DMS 273 treated with DMSO at 0.1 percent for 48 hours (cell line): ENCODE measurements around the gene SLC5A5.
A peak's percentile ranks its signal among the peaks of the same experiment; 100 is the strongest.
"Not testable (repeated sequence)": the region's sequence is repeated elsewhere in the genome, so short reads cannot be mapped to it uniquely, and the experiment has no call there.

ENCODE experiments used
- DNase-seq: peaks from one replicate; lab custom pipeline; 2025; lab: John Stamatoyannopoulos, UW

SLC5A5 gene

DNA sequence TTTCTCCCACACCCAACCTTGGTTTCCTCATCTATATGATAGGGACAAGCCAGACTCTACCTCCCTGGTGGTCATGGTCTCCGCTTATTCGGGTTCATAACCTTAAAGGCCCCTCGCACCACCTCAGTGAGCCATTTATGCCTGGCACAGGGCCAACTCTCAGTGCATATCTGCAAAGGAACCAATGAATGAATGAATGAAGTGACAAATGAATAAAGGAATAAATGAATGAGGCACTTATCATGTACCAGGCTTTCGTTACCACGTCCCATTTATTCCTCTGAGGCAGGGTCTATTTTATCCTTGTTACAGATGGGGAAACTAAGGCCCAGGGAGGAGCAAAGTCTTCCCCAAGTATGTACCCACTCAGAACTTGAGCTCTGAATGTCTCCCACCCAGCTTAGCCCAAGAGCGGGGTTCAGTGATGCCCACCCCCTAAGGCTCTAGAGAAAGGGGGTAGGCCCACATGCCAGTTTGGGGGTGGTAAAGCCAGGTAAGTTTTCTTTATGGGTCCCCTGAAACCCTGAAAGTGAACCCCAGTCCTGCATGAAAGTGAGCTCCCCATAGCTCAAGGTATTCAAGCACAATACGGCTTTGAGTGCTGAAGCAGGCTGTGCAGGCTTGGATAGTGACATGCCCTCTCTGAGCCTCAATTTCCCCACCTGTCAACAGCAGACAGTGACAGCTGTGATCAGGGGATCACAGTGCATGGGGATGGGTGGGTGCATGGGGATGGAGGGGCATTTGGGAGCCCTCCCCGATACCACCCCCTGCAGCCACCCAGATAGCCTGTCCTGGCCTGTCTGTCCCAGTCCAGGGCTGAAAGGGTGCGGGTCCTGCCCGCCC, 490 bp upstream of the SLC5A5 start:
- no peak for DNase-seq

GRCh38 chr19:17872251-17873001, 681 bp downstream of the SLC5A5 start:
- DNase-seq = no peak

- no peak for DNase-seq
Observed at GRCh38 chr19:17873786-17874757, 2.3 kb downstream of the SLC5A5 start.

GRCh38 chr19:17874758-17875135, 3.0 kb downstream of the SLC5A5 start:
- DNase-seq = no peak

DNA sequence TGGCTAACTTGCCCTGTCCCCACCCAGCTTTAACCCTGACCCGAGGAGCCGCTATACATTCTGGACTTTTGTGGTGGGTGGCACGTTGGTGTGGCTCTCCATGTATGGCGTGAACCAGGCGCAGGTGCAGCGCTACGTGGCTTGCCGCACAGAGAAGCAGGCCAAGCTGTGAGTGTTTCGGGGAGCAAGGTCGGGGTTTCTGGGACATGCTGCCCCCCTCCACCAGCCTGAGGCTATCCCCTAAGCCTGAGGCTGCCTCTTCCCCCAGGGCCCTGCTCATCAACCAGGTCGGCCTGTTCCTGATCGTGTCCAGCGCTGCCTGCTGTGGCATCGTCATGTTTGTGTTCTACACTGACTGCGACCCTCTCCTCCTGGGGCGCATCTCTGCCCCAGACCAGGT, 6.0 kb downstream of the SLC5A5 start:
- DNase-seq = no peak

- no peak for DNase-seq
Observed at GRCh38 chr19:17879466-17879865, 7.7 kb downstream of the SLC5A5 start.

DNA sequence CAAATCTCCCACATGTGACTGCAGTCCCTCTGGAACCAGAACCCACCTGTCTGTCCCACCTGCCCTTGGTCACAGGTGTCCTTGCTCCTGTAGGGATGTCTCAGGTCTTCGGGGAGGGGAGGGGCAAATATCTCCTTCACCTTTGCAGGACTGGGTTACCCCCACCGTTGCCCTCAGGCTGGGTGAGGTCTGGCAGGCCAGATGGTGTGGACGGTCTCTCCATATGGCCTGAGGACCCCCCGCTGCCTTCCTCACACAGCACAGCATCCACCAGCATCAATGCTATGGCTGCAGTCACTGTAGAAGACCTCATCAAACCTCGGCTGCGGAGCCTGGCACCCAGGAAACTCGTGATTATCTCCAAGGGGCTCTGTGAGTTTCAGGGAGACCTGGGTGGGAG, 10.0 kb downstream of the SLC5A5 start:
- DNase-seq = peak; percentile 34

- no peak for DNase-seq
Observed at GRCh38 chr19:17883627-17884410, 12.1 kb downstream of the SLC5A5 start.

GRCh38 chr19:17886515-17886914, 14.8 kb downstream of the SLC5A5 start:
- no peak for DNase-seq

- DNase-seq = not testable (repeated sequence)
Observed at GRCh38 chr19:17887221-17887620, 15.5 kb downstream of the SLC5A5 start.

GRCh38 chr19:17888260-17888659, 16.5 kb downstream of the SLC5A5 start:
- DNase-seq = no peak

GRCh38 chr19:17889609-17890214, 18.0 kb downstream of the SLC5A5 start:
- no peak for DNase-seq

GRCh38 chr19:17893766-17894165, 22.0 kb downstream of the SLC5A5 start:
- DNase-seq = no peak

- peak; percentile 92 for DNase-seq
Observed at GRCh38 chr19:17902701-17903100, 31.0 kb downstream of the SLC5A5 start.

DNA sequence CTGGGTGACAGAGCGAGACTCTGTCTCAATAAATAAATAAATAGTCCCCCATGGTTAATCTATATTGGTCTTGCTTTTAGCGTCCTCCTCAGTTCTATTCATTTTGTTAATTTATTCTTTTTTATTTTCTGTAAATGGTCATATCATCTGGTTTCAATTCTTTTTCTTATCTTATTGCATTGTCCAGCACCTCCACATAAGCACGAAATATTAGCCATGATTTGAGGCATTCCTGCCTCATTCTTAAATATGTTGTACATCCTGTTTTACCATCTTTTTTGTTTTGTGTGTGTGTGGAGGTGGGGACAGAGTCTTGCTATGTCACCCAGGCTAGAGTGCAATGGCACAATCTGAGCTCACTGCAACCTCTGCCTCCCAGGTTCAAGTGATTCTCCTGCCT, 36.5 kb downstream of the SLC5A5 start:
- no peak for DNase-seq

- DNase-seq = no peak
Observed at GRCh38 chr19:17909003-17909732, 37.4 kb downstream of the SLC5A5 start.

GRCh38 chr19:17910791-17911360, 39.1 kb downstream of the SLC5A5 start:
- DNase-seq = no peak

- no peak for DNase-seq
Observed at GRCh38 chr19:17915940-17916593, 44.3 kb downstream of the SLC5A5 start.

GRCh38 chr19:17918151-17918550, 46.4 kb downstream of the SLC5A5 start:
- not testable (repeated sequence) for DNase-seq
